ENCODE results near the gene JMJD1C. TPM values are rescaled to one million over a fixed set of nuclear protein-coding genes. Genes with fewer than 3 reads are reported as not detected.

The JMJD1C gene
- total RNA-seq, 6 experiments from 2014 or later = 29.6 to 53.3 (median 38.2) TPM

DNA sequence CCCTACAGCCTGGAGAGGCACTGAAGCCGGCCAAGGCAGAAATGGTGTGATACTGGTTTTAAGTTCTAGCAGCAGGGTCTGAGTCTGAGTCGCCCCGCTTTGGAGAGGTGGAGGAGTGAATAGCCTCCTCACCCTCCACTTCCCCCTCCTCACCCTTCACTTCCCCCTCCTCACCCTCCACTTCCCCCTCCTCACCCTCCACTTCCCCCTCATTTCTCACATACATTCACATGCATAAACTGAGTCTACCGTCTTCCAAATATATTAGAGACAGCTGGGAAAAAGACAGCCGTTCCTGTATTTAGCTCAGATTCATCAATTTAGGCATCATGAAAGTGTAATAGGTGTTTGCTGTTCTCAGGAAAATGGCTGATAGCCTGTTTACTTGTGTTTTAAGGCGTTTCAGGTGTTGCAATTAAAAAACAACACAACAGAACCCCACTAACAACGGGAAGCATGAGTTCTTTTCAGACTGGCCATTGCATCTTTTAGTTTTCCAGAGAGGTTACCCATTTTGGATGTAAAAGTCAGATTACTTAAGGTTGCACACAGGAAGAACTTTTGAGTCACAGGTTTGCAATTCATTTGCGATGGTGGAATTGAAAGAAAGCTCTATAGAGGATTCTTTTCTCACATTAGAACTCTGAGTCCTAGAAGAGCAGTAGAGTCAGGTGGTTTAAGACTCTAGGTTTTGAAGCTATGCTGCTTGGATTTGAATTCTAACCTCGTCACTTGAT is 331.8 kb downstream of the JMJD1C start:
- H3K4me1 ChIP-seq = peaks cover 0 to 39% (median 12%) of the 10 kb centered on the region in 4 donors
- under 1% methylated on average over 9 of the region's 9 CpGs for WGBS (ENCODE audit: insufficient coverage, low coverage, low lambda C conversion rate, missing lambda C conversion rate)
- TF ChIP-seq POLR2A (IDR thresholded peaks at IDR 0.05) = no peak
- H3K27ac ChIP-seq = peak overlapping the region; percentile 98 to 99 (median 98)
- no peaks in the 10 kb centered on the region for H3K27me3 ChIP-seq
- H3K36me3 ChIP-seq = no peaks in the 10 kb centered on the region
- DNase-seq (no peak), ATAC-seq (peak in 1 of 4 donors; percentile 23)
- no peaks in the 10 kb centered on the region for H3K9me3 ChIP-seq
- peak overlapping the region; percentile 85 to 92 (median 90) for H3K4me3 ChIP-seq
- intact Hi-C loops (cut with DNase I) = no loop called here

DNA sequence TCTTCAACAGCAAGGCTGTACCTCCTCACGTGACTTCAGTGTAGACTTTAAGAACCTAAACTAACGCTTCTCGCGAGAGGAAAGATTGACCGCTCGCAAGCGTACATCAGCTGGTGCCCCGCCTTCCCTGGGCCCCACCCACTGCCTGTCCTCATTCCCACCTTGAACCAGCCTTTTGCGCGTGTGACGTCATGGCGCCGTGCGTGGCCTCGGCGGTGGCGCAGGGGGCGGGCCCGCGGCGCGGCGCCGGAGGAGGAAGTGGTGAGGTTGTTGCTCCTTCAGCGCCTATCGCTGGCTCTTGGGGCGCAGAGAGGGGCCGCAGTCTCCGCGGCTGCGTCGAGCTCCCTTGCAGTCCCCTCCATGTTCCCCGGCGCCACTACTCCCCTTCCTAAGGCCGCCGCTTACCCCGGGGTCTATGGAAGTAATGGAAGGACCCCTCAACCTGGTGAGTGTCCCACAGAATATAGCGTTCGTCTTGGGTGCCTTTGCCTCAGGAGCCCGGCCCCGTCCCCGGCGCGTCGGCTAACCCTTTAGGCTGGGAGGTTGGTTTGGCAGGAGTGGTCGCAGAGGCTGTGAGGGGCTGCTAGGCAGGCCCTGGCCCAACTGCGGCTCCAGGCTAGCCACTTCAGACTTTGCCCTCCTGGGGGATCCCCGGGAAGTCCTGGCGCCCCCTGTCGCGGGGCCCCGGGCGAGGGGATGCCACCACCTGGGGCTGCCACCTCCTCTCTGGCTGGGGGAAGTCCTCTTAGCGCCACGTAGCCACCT is 332.5 kb downstream of the JMJD1C start, which contains the start of gene NRBF2:
Gene NRBF2 (plus strand): TSS at position 273 of the 765 bp plus-strand sequence. CDS start 143 bp downstream, at position 416.
- H3K4me1 ChIP-seq = peaks cover 0 to 39% (median 12%) of the 10 kb centered on the region in 4 donors
- 0% methylated on average over 27 of the region's 55 CpGs for WGBS (ENCODE audit: insufficient coverage, low coverage, low lambda C conversion rate, missing lambda C conversion rate)

DNA sequence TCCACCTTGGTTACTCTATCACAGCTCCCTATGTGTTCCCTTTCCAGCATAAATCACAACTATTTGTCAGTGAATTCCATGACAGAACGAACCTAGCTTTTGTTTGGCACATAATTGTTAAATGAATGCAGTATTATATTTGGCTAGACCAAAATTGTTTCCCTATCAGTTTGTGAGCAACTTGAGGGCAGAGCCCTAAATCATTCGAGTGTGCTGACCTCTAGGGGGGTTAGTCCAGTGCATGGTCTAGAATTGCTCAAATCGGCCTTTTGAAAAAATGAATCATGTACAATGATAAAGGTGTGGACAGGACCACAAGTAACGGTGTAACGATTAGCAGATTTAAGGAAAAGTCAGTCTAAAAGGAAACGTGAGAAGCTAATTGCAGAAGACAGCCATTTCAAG is 333.1 kb downstream of the JMJD1C start:
- Histone ChIP-seq H3K36me3 (no peaks in the 10 kb centered on the region), H3K9me3 (no peaks in the 10 kb centered on the region), H3K27me3 (no peaks in the 10 kb centered on the region), H3K4me3 (peak overlapping the region; percentile 85 to 92 (median 90)), H3K4me1 (peaks cover 0 to 36% (median 12%) of the 10 kb centered on the region in 4 donors), H3K27ac (peak overlapping the region; percentile 98 to 99 (median 98))
- TF ChIP-seq, protein P1, sequence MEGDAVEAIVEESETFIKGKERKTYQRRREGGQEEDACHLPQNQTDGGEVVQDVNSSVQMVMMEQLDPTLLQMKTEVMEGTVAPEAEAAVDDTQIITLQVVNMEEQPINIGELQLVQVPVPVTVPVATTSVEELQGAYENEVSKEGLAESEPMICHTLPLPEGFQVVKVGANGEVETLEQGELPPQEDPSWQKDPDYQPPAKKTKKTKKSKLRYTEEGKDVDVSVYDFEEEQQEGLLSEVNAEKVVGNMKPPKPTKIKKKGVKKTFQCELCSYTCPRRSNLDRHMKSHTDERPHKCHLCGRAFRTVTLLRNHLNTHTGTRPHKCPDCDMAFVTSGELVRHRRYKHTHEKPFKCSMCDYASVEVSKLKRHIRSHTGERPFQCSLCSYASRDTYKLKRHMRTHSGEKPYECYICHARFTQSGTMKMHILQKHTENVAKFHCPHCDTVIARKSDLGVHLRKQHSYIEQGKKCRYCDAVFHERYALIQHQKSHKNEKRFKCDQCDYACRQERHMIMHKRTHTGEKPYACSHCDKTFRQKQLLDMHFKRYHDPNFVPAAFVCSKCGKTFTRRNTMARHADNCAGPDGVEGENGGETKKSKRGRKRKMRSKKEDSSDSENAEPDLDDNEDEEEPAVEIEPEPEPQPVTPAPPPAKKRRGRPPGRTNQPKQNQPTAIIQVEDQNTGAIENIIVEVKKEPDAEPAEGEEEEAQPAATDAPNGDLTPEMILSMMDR (IDR thresholded peaks at IDR 0.05) = no peak
- no peak for TF ChIP-seq POLR2A (IDR thresholded peaks at IDR 0.05)
- 61% methylated on average over 6 of the region's 6 CpGs for WGBS (ENCODE audit: insufficient coverage, low coverage, low lambda C conversion rate, missing lambda C conversion rate)
- intact Hi-C loops (cut with DNase I) = no loop called here
- DNase-seq = no peak
- no peak for ATAC-seq

More for the DNA sequence above, 332.5 kb downstream of the JMJD1C start, which contains the start of gene NRBF2:
- Histone ChIP-seq H3K27me3 (no peaks in the 10 kb centered on the region), H3K36me3 (no peaks in the 10 kb centered on the region), H3K27ac (peak within 1 kb of the TSS; percentile 98 to 99 (median 98)), H3K4me3 (peak within 1 kb of the TSS; percentile 85 to 92 (median 90)), H3K9me3 (no peaks in the 10 kb centered on the region)
- DNase-seq (peak; percentile 98 to 99 (median 98)), ATAC-seq (peak; percentile 93 to 99 (median 98))
- TF ChIP-seq POLR2A (IDR thresholded peaks at IDR 0.05) = peak; percentile 99
- TF ChIP-seq, protein P1 (IDR thresholded peaks at IDR 0.05) = peak in 3 of 4 donors; percentile 11 to 16 (median 13)
- intact Hi-C loops (cut with DNase I) = no loop called here

DNA sequence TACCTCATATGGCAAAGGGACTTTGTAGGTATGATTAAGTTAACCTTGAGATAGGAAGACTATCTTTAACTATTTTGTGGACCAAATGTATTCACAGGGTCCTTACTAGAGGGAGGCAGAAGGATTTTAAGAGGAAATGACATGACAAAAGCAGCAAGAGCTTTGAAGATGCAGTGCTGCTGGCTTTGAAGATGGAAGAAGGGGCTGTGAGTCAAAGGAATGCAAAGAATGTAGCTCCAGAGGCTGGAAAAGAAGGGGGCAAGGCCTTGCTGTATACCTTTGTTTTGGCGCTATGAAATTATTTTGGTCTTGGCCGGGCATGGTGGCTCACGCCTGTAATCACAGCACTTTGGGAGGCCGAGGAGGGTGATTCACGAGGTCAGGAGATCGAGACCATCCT is 335.9 kb downstream of the JMJD1C start:
- intact Hi-C loops (cut with DNase I) = no loop called here

More for the DNA sequence above, 335.9 kb downstream of the JMJD1C start:
- 80% methylated on average over 2 of the region's 6 CpGs for WGBS (ENCODE audit: insufficient coverage, low coverage, low lambda C conversion rate, missing lambda C conversion rate)
- no peaks in the 10 kb centered on the region for H3K36me3 ChIP-seq
- no peak for ATAC-seq
- DNase-seq = no peak
- H3K9me3 ChIP-seq = no peaks in the 10 kb centered on the region
- H3K4me1 ChIP-seq = peaks cover 0 to 9% (median 1%) of the 10 kb centered on the region in 4 donors
- H3K27ac ChIP-seq = no peak overlapping the region
- no peak overlapping the region for H3K4me3 ChIP-seq
- TF ChIP-seq, protein P1 (IDR thresholded peaks at IDR 0.05) = no peak
- no peak for TF ChIP-seq POLR2A (IDR thresholded peaks at IDR 0.05)
- no peaks in the 10 kb centered on the region for H3K27me3 ChIP-seq
